GM12878 (cell line): ENCODE measurements around the gene SLC43A1. TPM values are rescaled to one million over a fixed set of nuclear protein-coding genes. Genes with fewer than 3 reads are reported as not detected.

Experiments used
- ATAC-seq: fragments of 200-7000 bp; cut with Tn5 transposase; 3 replicates; pipeline ENCODE4 v1.9.1; 2020; ENCODE audit warnings: mild to moderate bottlenecking, moderate library complexity
- BruUV-seq: library from RNA; stranded (reverse); fragments of 400-500 nt; replicated peaks from 2 replicates; lab custom pipeline; 2021; lab: Mats Ljungman, UMichigan
- CTCF ChIA-PET: fragments of 300-600 bp; sonication (Branson Sonifier 250); formaldehyde crosslinking; extraction: SDS; loops from one replicate; lab custom pipeline; 2021; ENCODE audit warnings: inconsistent platforms; lab: Yijun Ruan, JAX
- POLR2A ChIA-PET: fragments of 350-600 bp; formaldehyde crosslinking; extraction: SDS; loops from one replicate; lab custom pipeline; 2021; ENCODE audit warnings: inconsistent platforms; lab: Charles Lee
- RAD21 ChIA-PET: fragments of 300-600 bp; sonication (Branson Sonifier 250); formaldehyde crosslinking; loops from one replicate; lab custom pipeline; 2023; ENCODE audit warnings: antibody characterized with exemption; ENCODE audit not compliant: unreplicated experiment; lab: Charles Lee
- SMC1A ChIA-PET: fragments of 300-600 bp; sonication (Branson Sonifier 250); formaldehyde crosslinking; loops from one replicate; lab custom pipeline; 2023; ENCODE audit not compliant: unreplicated experiment, uncharacterized antibody; lab: Charles Lee
- DNase-seq: peaks from one replicate; pipeline ENCODE4 v3.0.0-alpha.2; 2011; ENCODE audit warnings: low read depth, low spot score
- FAIRE-seq: peaks from 3 replicates; lab custom pipeline; 2011; peaks lifted over from hg19 to GRCh38; lab: Jason Lieb, UNC
- H2AFZ ChIP-seq: 2 replicates; pipeline ENCODE4 v1.6.0; 2011; ENCODE audit warnings: low read depth, low read length, control low read depth; ENCODE audit not compliant: control insufficient read depth
- H3K27ac ChIP-seq: 2 replicates; pipeline ENCODE4 v1.5.1; 2011; ENCODE audit warnings: control low read depth; ENCODE audit not compliant: control insufficient read depth, insufficient read depth
- H3K27me3 ChIP-seq, 2 experiments: replicated peaks in 1 of 2; 2 replicates each; pipeline versions ENCODE4 v1.6.0 to v1.6.1; 2011; ENCODE audit warnings: low read length in 1 of 2; ENCODE audit not compliant: control insufficient read depth in 2 of 2, insufficient read depth in 2 of 2
- H3K36me3 ChIP-seq, 2 experiments: 2 replicates each; pipeline ENCODE4 v1.5.1; 2011; ENCODE audit warnings: low read length in 1 of 2; ENCODE audit not compliant: control insufficient read depth in 2 of 2, insufficient read depth in 2 of 2
- H3K4me1 ChIP-seq: 2 replicates; pipeline ENCODE4 v1.6.1; 2011; ENCODE audit warnings: mild to moderate bottlenecking, low read length, moderate library complexity, mixed read lengths; ENCODE audit not compliant: control insufficient read depth, insufficient read depth
- H3K4me2 ChIP-seq: 2 replicates; pipeline ENCODE4 v1.6.0; 2011; ENCODE audit warnings: control low read depth; ENCODE audit not compliant: control insufficient read depth, insufficient read depth
- H3K4me3 ChIP-seq: fragments of 200-600 bp; sonication (generic); 2 replicates; pipeline ENCODE4 v1.5.1; 2016
- H3K79me2 ChIP-seq: 2 replicates; pipeline ENCODE4 v1.6.0; 2011; ENCODE audit warnings: low read length; ENCODE audit not compliant: control insufficient read depth, insufficient read depth
- H3K9ac ChIP-seq: 2 replicates; pipeline ENCODE4 v1.8.0; 2011; ENCODE audit warnings: low read length, control low read depth, mixed read lengths; ENCODE audit not compliant: control insufficient read depth, insufficient read depth
- H3K9me3 ChIP-seq: replicated peaks from 3 replicates; pipeline ENCODE4 v1.5.1; 2011; ENCODE audit warnings: mild to moderate bottlenecking, low read length; ENCODE audit not compliant: control insufficient read depth, insufficient read depth
- H4K20me1 ChIP-seq: 2 replicates; pipeline ENCODE4 v1.6.0; 2011; ENCODE audit not compliant: control insufficient read depth, insufficient read depth
- ASH2L ChIP-seq: fragments of 300-600, 200-600 bp; sonication (generic); IDR thresholded peaks from 2 replicates; pipeline ENCODE4 v1.6.1; 2017; ENCODE audit warnings: low read depth, mild to moderate bottlenecking, borderline replicate concordance
- ATF3 ChIP-seq: IDR thresholded peaks from 2 replicates; pipeline ENCODE4 v1.6.1; 2011; ENCODE audit warnings: low read depth, mild to moderate bottlenecking, low read length, moderate library complexity, borderline replicate concordance; ENCODE audit errors: extremely low read depth
- DPF2 ChIP-seq: fragments of 450-650 bp; IDR thresholded peaks from 2 replicates; pipeline ENCODE4 v1.6.1; 2017; ENCODE audit warnings: mild to moderate bottlenecking
- E2F4 ChIP-seq: IDR thresholded peaks from 2 replicates; pipeline ENCODE4 v1.6.1; 2012; ENCODE audit warnings: low read depth, low read length, improper control_type of control experiment
- FOS ChIP-seq: IDR thresholded peaks from 3 replicates; pipeline ENCODE4 v1.6.1; 2011; ENCODE audit warnings: borderline replicate concordance; ENCODE audit not compliant: insufficient read length; ENCODE audit errors: extremely low read depth
- JUNB ChIP-seq: IDR thresholded peaks from 2 replicates; pipeline ENCODE4 v1.6.1; 2016; ENCODE audit warnings: antibody characterized with exemption, mild to moderate bottlenecking
- KDM1A ChIP-seq: fragments of 200-600 bp; sonication (generic); IDR thresholded peaks from 2 replicates; pipeline ENCODE4 v1.6.1; 2016; ENCODE audit warnings: borderline replicate concordance
- NR2C2 ChIP-seq: IDR thresholded peaks from 2 replicates; pipeline ENCODE4 v1.6.1; 2011; ENCODE audit warnings: borderline replicate concordance, low read depth; ENCODE audit not compliant: control insufficient read depth, insufficient read length
- POLR2AphosphoS5 ChIP-seq: IDR thresholded peaks from 2 replicates; pipeline ENCODE4 v1.6.1; 2011; ENCODE audit warnings: mild to moderate bottlenecking, low read length, inconsistent platforms
- RAD21 ChIP-seq: IDR thresholded peaks from 2 replicates; pipeline ENCODE4 v1.6.1; 2011; ENCODE audit warnings: mild to moderate bottlenecking, low read depth, low read length, moderate library complexity; ENCODE audit not compliant: insufficient read depth
- REST ChIP-seq: IDR thresholded peaks from 2 replicates; pipeline ENCODE4 v1.6.1; 2012; ENCODE audit warnings: mild to moderate bottlenecking, low read depth, low read length
- RFX5 ChIP-seq: IDR thresholded peaks from 2 replicates; pipeline ENCODE4 v1.6.1; 2011; ENCODE audit warnings: low read depth, low read length, improper control_type of control experiment
- SMAD1 ChIP-seq: fragments of 450-650 bp; IDR thresholded peaks from 2 replicates; pipeline ENCODE4 v1.6.1; 2018; ENCODE audit warnings: mild to moderate bottlenecking, low read depth; ENCODE audit not compliant: partially characterized antibody
- SREBF2 ChIP-seq: IDR thresholded peaks from 2 replicates; pipeline ENCODE4 v1.6.1; 2012; ENCODE audit warnings: mild to moderate bottlenecking, low read length
- ZNF274 ChIP-seq: IDR thresholded peaks from one replicate; pipeline ENCODE4 v1.8.0; 2011; ENCODE audit not compliant: insufficient read length, insufficient read depth
- WGBS: methylation state at CpG from one replicate; pipeline ENCODE4 v1.1.6; 2016; ENCODE audit warnings: low lambda C conversion rate; ENCODE audit not compliant: insufficient replicate concordance, insufficient coverage; ENCODE audit errors: missing lambda C conversion rate; 5-methylcytosine and 5-hydroxymethylcytosine counted together
- in situ Hi-C: fragments of 300-500 bp; cut with MboI; formaldehyde crosslinking; loops from 9 replicates; pipeline ENCODE4 v1.14.3; 2018; ENCODE audit warnings: mixed read lengths
- intact Hi-C: fragments of 100-400 bp; cut with micrococcal nuclease; formaldehyde crosslinking; loops from one replicate; pipeline ENCODE4 v1.14.2; 2022; ENCODE audit not compliant: unreplicated experiment
- polyA plus RNA-seq, 11 experiments: library from polyadenylated mRNA; depleted of rRNA in 4 of 11; unstranded in 6 of 11; stranded (reverse) in 5 of 11; fragments of >200 nt; fragmentation: Nextera tagmentation in 4 of 11; fragmentation: Illumina TruSeq in 1 of 11; extraction: Ambion mirVana in 4 of 11; extraction: Trizol in 1 of 11; gene quantifications; 1 replicate in 1 of 11; 2 replicates in 10 of 11; pipeline versions ENCODE4 v1.2.1 to v1.2.3, GENCODE V29; 2011 to 2016; ENCODE audit warnings: inconsistent platforms in 2 of 11, missing spikeins in 2 of 11, low read depth in 1 of 11
- total RNA-seq, 4 experiments: library from RNA; depleted of rRNA in 3 of 4; stranded (reverse); fragments of >200 nt in 3 of 4; fragmentation: Illumina TruSeq in 1 of 4; extraction: Trizol in 1 of 4; gene quantifications; 2 replicates each; pipeline versions ENCODE4 v1.2.1 to v1.2.3, GENCODE V29; 2013 to 2021

Gene SLC43A1
- total and polyA plus RNA-seq, 10 of the 15 experiments (the other 5 are each of a cell fraction or from before 2014, with no cell fraction given), result 1.0 to 17.8 (median 12.6) TPM

- TF ChIP-seq E2F4 (no peak), ZNF274 (no peak), POLR2AphosphoS5 (no peak), ATF3 (no peak)
Measured at GRCh38 chr11:57463671-57464538, 51.6 kb downstream of the SLC43A1 start (continued).

- no TSS peak for BruUV-seq
- H3K9ac ChIP-seq, result no peak overlapping the region
- peaks cover 18% of the 10 kb centered on the region for H3K4me1 ChIP-seq
- FAIRE-seq (no peak), ATAC-seq (no peak), DNase-seq (no peak)
- intact Hi-C loops (no loop called here), in situ Hi-C loops (no loop called here)
- H3K4me2 ChIP-seq, result no peak overlapping the region
- peaks cover 5 to 10% of the 10 kb centered on the region in 2 experiments for H3K27me3 ChIP-seq
- CTCF ChIA-PET, result interaction anchor here (9.4 kb wide), 1 partner anchor 18 kb away, joined by 321 read pairs; no protein-coding TSS in a partner anchor
- POLR2A ChIA-PET, result no interaction called here
- H3K4me3 ChIP-seq, result no peak overlapping the region
- no peaks in the 10 kb centered on the region for H3K9me3 ChIP-seq
- RAD21 ChIA-PET, result no interaction called here
- WGBS, result 42% methylated on average over 3 of the region's 3 CpGs
- H3K36me3 ChIP-seq, result no peaks in the 10 kb centered on the region
- no peak overlapping the region for H3K27ac ChIP-seq
- SMC1A ChIA-PET, result no interaction called here
- H2AFZ ChIP-seq, result no peak overlapping the region
- H4K20me1 ChIP-seq, result 0 out of 2 replicates have a peak, but pooled peaks cover 1% of the 10 kb centered on the region
- no peaks in the 10 kb centered on the region for H3K79me2 ChIP-seq
- TF ChIP-seq ASH2L (no peak), KDM1A (no peak), REST (no peak), DPF2 (no peak), SMAD1 (no peak), RFX5 (no peak), ATF3 (no peak), NR2C2 (no peak), FOS (no peak), SREBF2 (no peak), RAD21 (no peak), JUNB (no peak)
Measured at GRCh38 chr11:57462597-57462996, 52.9 kb downstream of the SLC43A1 start.
